Stomach (tissue), 9 donors: Measurements from ENCODE around the gene ATP8A1. TPM values are rescaled to one million over a fixed set of nuclear protein-coding genes. Genes with fewer than 3 reads are reported as not detected.

Experiments used
- DNase-seq, 2 donors: peaks; one replicate each; pipeline versions ENCODE4 v3.0.0 to v3.0.0-alpha.2; 2013 to 2019
- H3K27ac ChIP-seq, 5 donors: fragments of 200-600 bp in 4 of 5; sonication (generic) in 4 of 5; one replicate each; pipeline ENCODE4 v1.5.1; 2013 to 2019; ENCODE audit warnings: mild to moderate bottlenecking in 1 of 5, moderate library complexity in 1 of 5
- H3K27me3 ChIP-seq, 3 donors: fragments of 200-600 bp; sonication (generic); one replicate each; pipeline ENCODE4 v1.5.1; 2017 to 2019; ENCODE audit warnings: mixed run types in 1 of 3
- H3K36me3 ChIP-seq, 4 donors: fragments of 200-600 bp; sonication (generic); 1 replicate in 3 of 4; 2 replicates in 1 of 4; pipeline ENCODE4 v1.5.1; 2016 to 2019
- H3K4me1 ChIP-seq, 4 donors: fragments of 200-600 bp; sonication (generic); one replicate each; pipeline ENCODE4 v1.5.1; 2016 to 2019
- H3K4me3 ChIP-seq, 4 donors: fragments of 200-600 bp; sonication (generic) in 3 of 4; one replicate each; pipeline ENCODE4 v1.5.1; 2016 to 2019; ENCODE audit warnings: mild to moderate bottlenecking in 1 of 4
- H3K9me3 ChIP-seq, 4 donors: fragments of 200-600 bp; sonication (generic); one replicate each; pipeline ENCODE4 v1.5.1; 2016 to 2019
- EP300 ChIP-seq: sonication (generic); formaldehyde crosslinking; IDR thresholded peaks from one replicate; pipeline ENCODE4 v1.6.1; 2017; ENCODE audit warnings: antibody characterized with exemption
- POLR2A ChIP-seq, 4 donors: fragments of 450-650 bp; IDR thresholded peaks; one replicate each; pipeline ENCODE4 v1.6.1; 2016; ENCODE audit warnings: antibody characterized with exemption in 4 of 4, control low read depth in 2 of 4, mild to moderate bottlenecking in 1 of 4, moderate library complexity in 1 of 4
- POLR2AphosphoS5 ChIP-seq, 3 donors: sonication (generic); formaldehyde crosslinking; IDR thresholded peaks; one replicate each; pipeline ENCODE4 v1.6.1; 2016; ENCODE audit warnings: antibody characterized with exemption in 3 of 3
- WGBS, 5 donors: extraction: QIAGEN DNeasy Blood & Tissue Kit in 3 of 5; methylation state at CpG; one replicate each; pipeline versions ENCODE4 v1.1.5 to v1.1.7; 2013 to 2018; 5-methylcytosine and 5-hydroxymethylcytosine counted together
- intact Hi-C: fragments of 100-400 bp; cut with DNase I; formaldehyde crosslinking; loops from one replicate; pipeline ENCODE4 v1.15.1; 2023; ENCODE audit warnings: low total_unique reads
- polyA plus RNA-seq, 3 donors: library from polyadenylated mRNA; stranded (reverse); fragments of 200-250 nt; gene quantifications; one replicate each; pipeline ENCODE4 v1.2.3, GENCODE V29; 2013
- total RNA-seq, 5 donors: library from RNA; depleted of rRNA; stranded (reverse); fragments of >200 nt; gene quantifications; one replicate each; pipeline versions ENCODE4 v1.1.0 to v1.2.3, GENCODE V29; 2014 to 2016
- TF ChIP-seq, protein P1 (sequence below), 7 experiments: fragments of 450-650 bp in 4 of 7; fragments of 200-600 bp in 3 of 7; sonication (generic) in 3 of 7; IDR thresholded peaks; one replicate each; pipeline ENCODE4 v1.5.1; 2016 to 2019; ENCODE audit warnings: antibody characterized with exemption in 7 of 7, control low read depth in 2 of 7, mild to moderate bottlenecking in 1 of 7
- donor health status: healthy with polysubstance abuse.
- donor health status: Bipolar disorder and iron deficiency.
- donor health status: healthy.

ATP8A1 gene
- total and polyA plus RNA-seq, 8 donors, result 2.6 to 104 (median 33.2) TPM

- no peaks in the 10 kb centered on the region for H3K27me3 ChIP-seq
- WGBS, 5 donors, result 77 to 82% (median 81%) methylated on average over 5 of the region's 5 CpGs
- H3K9me3 ChIP-seq, result no peaks in the 10 kb centered on the region
- intact Hi-C loops, result no loop called here
- TF ChIP-seq POLR2A (IDR thresholded peaks at IDR 0.05) (no peak), POLR2AphosphoS5 (IDR thresholded peaks at IDR 0.05) (no peak)
- TF ChIP-seq, protein P1, sequence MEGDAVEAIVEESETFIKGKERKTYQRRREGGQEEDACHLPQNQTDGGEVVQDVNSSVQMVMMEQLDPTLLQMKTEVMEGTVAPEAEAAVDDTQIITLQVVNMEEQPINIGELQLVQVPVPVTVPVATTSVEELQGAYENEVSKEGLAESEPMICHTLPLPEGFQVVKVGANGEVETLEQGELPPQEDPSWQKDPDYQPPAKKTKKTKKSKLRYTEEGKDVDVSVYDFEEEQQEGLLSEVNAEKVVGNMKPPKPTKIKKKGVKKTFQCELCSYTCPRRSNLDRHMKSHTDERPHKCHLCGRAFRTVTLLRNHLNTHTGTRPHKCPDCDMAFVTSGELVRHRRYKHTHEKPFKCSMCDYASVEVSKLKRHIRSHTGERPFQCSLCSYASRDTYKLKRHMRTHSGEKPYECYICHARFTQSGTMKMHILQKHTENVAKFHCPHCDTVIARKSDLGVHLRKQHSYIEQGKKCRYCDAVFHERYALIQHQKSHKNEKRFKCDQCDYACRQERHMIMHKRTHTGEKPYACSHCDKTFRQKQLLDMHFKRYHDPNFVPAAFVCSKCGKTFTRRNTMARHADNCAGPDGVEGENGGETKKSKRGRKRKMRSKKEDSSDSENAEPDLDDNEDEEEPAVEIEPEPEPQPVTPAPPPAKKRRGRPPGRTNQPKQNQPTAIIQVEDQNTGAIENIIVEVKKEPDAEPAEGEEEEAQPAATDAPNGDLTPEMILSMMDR (IDR thresholded peaks at IDR 0.05), result no peak
- no peak for DNase-seq
- H3K36me3 ChIP-seq, result peaks cover 0 to 3% (median 0%) of the 10 kb centered on the region in 4 donors
- no peaks in the 10 kb centered on the region for H3K4me1 ChIP-seq
- no peak overlapping the region for H3K4me3 ChIP-seq
- no peak overlapping the region for H3K27ac ChIP-seq
These were observed 143.0 kb downstream of the ATP8A1 start for GRCh38 chr4:42513748-42514492.

- no peak for DNase-seq
- H3K9me3 ChIP-seq, result no peaks in the 10 kb centered on the region
- 83 to 90% (median 88%) methylated on average over 3 of the region's 3 CpGs for WGBS, 5 donors
- H3K4me3 ChIP-seq, result no peak overlapping the region
- H3K27ac ChIP-seq, result no peak overlapping the region
- TF ChIP-seq, protein P1 (IDR thresholded peaks at IDR 0.05), result no peak
- TF ChIP-seq POLR2AphosphoS5 (IDR thresholded peaks at IDR 0.05) (no peak), EP300 (no peak), POLR2A (IDR thresholded peaks at IDR 0.05) (no peak)
- intact Hi-C loops, result no loop called here
- no peaks in the 10 kb centered on the region for H3K4me1 ChIP-seq
- peaks cover 0 to 3% (median 0%) of the 10 kb centered on the region in 4 donors for H3K36me3 ChIP-seq
- no peaks in the 10 kb centered on the region for H3K27me3 ChIP-seq
These were observed 144.7 kb downstream of the ATP8A1 start for GRCh38 chr4:42512226-42512625.

DNA sequence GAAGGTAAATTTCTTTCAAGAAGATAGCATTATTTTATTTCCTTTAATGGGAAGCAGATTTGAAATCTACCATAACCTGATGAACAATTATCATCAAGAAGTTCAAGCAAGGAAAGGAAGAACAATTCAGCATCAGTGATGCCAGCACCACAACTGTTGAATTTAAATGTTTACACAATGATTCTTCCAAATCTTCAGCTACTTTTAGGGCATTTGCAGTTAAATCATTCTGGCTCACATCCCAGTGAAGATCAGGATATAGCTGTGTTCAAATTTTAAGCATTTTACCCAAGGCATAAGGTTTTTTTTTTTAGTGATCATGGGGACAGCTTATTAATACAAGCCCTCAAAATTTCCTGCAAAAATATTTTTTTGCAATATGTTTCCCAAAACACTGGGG is 146.7 kb downstream of the ATP8A1 start:
- Histone ChIP-seq H3K36me3 (peaks cover 0 to 16% (median 11%) of the 10 kb centered on the region in 4 donors), H3K27me3 (no peaks in the 10 kb centered on the region), H3K27ac (no peak overlapping the region), H3K4me1 (no peaks in the 10 kb centered on the region), H3K9me3 (no peaks in the 10 kb centered on the region), H3K4me3 (no peak overlapping the region)
- DNase-seq, result no peak
- intact Hi-C loops, result no loop called here
- TF ChIP-seq POLR2AphosphoS5 (IDR thresholded peaks at IDR 0.05) (no peak), POLR2A (IDR thresholded peaks at IDR 0.05) (no peak), EP300 (no peak)
- TF ChIP-seq, protein P1 (IDR thresholded peaks at IDR 0.05), result no peak

GRCh38 chr4:42501624-42502401 is 155.1 kb downstream of the ATP8A1 start:
- TF ChIP-seq, protein P1 (IDR thresholded peaks at IDR 0.05), result no peak
- TF ChIP-seq POLR2AphosphoS5 (IDR thresholded peaks at IDR 0.05), result no peak
- no peak for TF ChIP-seq POLR2A (IDR thresholded peaks at IDR 0.05)
- TF ChIP-seq EP300, result no peak
- H3K9me3 ChIP-seq, result no peaks in the 10 kb centered on the region
- H3K36me3 ChIP-seq, result peaks cover 0 to 28% (median 20%) of the 10 kb centered on the region in 4 donors
- peaks cover 0 to 12% (median 0%) of the 10 kb centered on the region in 4 donors for H3K4me1 ChIP-seq
- no peaks in the 10 kb centered on the region for H3K27me3 ChIP-seq
- intact Hi-C loops, result no loop called here
- H3K27ac ChIP-seq, result no peak overlapping the region
- DNase-seq, result no peak
- no peak overlapping the region for H3K4me3 ChIP-seq
- WGBS, 5 donors, result 53 to 67% (median 58%) methylated on average over 6 of the region's 6 CpGs
